ENCODE data around the gene SLFN14. TPM values are rescaled to one million over a fixed set of nuclear protein-coding genes. Genes with fewer than 3 reads are reported as not detected.

The SLFN14 gene
- not detected in 2 replicates for total RNA-seq

GRCh38 chr17:35560703-35561102, at the start of gene SLFN14:
SLFN14 (minus strand) TSS chr17:35560819; CDS start chr17:35558062, 2,757 bp downstream.

GRCh38 chr17:35587074-35587961, 26.7 kb upstream of the SLFN14 start, which contains the start of gene AP2B1:
AP2B1 (plus strand) TSS chr17:35587322; CDS start chr17:35594031, 6,709 bp downstream.

GRCh38 chr17:35578197-35578928, 17.7 kb upstream of the SLFN14 start, which contains the start of gene PEX12:
PEX12 (minus strand) TSS chr17:35578571; CDS start chr17:35578021, 550 bp downstream.

DNA sequence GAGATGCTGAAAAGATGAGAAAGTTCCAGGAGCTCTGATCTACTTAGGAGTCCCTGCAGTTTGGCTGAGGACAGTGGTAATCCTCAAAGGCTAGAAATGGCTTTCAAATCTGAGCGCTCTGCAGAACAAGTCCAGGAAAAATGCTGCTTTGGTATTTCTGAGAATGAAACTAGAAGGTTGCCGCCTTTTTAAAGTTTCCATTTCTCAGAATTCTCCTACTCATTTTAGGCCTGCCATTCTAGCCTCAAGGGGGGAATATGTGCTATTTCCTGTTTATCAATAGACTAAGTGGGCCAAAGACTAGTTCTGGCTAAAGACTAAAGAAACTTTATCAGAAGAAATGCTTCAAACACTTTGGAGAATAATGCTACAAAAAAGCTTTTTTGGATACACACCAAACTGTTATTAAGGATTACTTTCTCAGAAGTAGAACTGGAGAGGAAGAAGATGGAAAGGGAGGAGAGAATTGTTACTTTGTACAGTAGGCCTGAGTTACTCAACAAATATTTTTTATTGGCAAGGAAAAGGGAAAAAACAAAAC, 22.9 kb downstream of the SLFN14 start, which contains the start of gene SLFN12L:
Gene SLFN12L, minus strand, starts transcription at position 78 of the 541 bp plus-strand sequence. CDS start 15,314 bp downstream, outside the sequence.

Other genes starting within 250 kb of the SLFN14 start
- gene SLFN11, start 187.2 kb downstream of the SLFN14 start, total RNA-seq, result 73.2 and 91.4 TPM in 2 replicates
- gene SLFN12, start 128.3 kb downstream of the SLFN14 start, total RNA-seq, result 38.8 and 49.2 TPM in 2 replicates
- gene SLFN13, start 112.1 kb downstream of the SLFN14 start, total RNA-seq, result 2.2 and 3.0 TPM in 2 replicates
- 0.12 and 0.40 TPM in 2 replicates for gene SLFN12L, start 23.1 kb downstream of the SLFN14 start, total RNA-seq
- 3.6 and 4.7 TPM in 2 replicates for gene PEX12, start 17.8 kb upstream of the SLFN14 start, total RNA-seq
- gene AP2B1, start 26.5 kb upstream of the SLFN14 start, total RNA-seq, result 72.7 and 96.8 TPM in 2 replicates
- 0.40 and 1.1 TPM in 2 replicates for gene RASL10B, start 170.8 kb upstream of the SLFN14 start, total RNA-seq
- gene GAS2L2, start 192.4 kb upstream of the SLFN14 start, total RNA-seq, result not detected in 2 replicates
- not detected in 2 replicates for gene C17orf50, start 200.1 kb upstream of the SLFN14 start, total RNA-seq
- 0.12 and 0.79 TPM in 2 replicates for gene MMP28, start 234.8 kb upstream of the SLFN14 start, total RNA-seq
- gene TAF15, start 248.7 kb upstream of the SLFN14 start, total RNA-seq, result 62.5 and 69.9 TPM in 2 replicates

All from aortic smooth muscle cell (primary cell).